Panc1 (cell line): Measurements from ENCODE around the gene SKP1. TPM values are rescaled to one million over a fixed set of nuclear protein-coding genes. Genes with fewer than 3 reads are reported as not detected.

Experiments
- ATAC-seq: fragments of 200-7000 bp; cut with Tn5 transposase; 2 replicates; pipeline ENCODE4 v1.9.1; 2020; ENCODE audit warnings: mild to moderate bottlenecking, moderate library complexity
- BruUV-seq: library from RNA; stranded (reverse); fragments of 400-500 nt; replicated peaks from 2 replicates; lab custom pipeline; 2021; lab: Mats Ljungman, UMichigan
- CTCF ChIA-PET: fragments of 300-600 bp; sonication (Branson Sonifier 250); formaldehyde crosslinking; loops from one replicate; lab custom pipeline; 2022; ENCODE audit warnings: antibody characterized with exemption; lab: Charles Lee
- POLR2A ChIA-PET: fragments of 300-600 bp; sonication (Branson Sonifier 250); formaldehyde crosslinking; loops from one replicate; lab custom pipeline; 2022; ENCODE audit warnings: antibody characterized with exemption; lab: Charles Lee
- DNase-seq: peaks from one replicate; pipeline ENCODE4 v3.0.0-alpha.2; 2010; ENCODE audit warnings: low read depth, low spot score
- H3K27ac ChIP-seq: 2 replicates; pipeline ENCODE4 v1.5.1; 2011; ENCODE audit warnings: mild to moderate bottlenecking, low read length, inconsistent platforms
- H3K27me3 ChIP-seq: fragments of 200-500 bp; sonication (Bioruptor generic); 2 replicates; pipeline ENCODE4 v1.6.0; 2014; ENCODE audit warnings: low read length, inconsistent platforms; ENCODE audit not compliant: control insufficient read depth, insufficient read depth
- H3K36me3 ChIP-seq: fragments of 200-500 bp; sonication (Bioruptor generic); 2 replicates; pipeline ENCODE4 v1.5.1; 2014; ENCODE audit warnings: inconsistent platforms, mild to moderate bottlenecking, low read length, moderate library complexity; ENCODE audit not compliant: control insufficient read depth, insufficient read depth
- H3K4me1 ChIP-seq: 2 replicates; pipeline ENCODE4 v1.5.1; 2011; ENCODE audit warnings: inconsistent platforms, mild to moderate bottlenecking, low read length, moderate library complexity; ENCODE audit not compliant: control insufficient read depth, insufficient read depth
- H3K4me3 ChIP-seq, 2 experiments: 2 replicates each; pipeline ENCODE4 v1.5.1; 2011 to 2012; ENCODE audit warnings: low read depth in 2 of 2, low read length in 2 of 2, mild to moderate bottlenecking in 2 of 2, inconsistent platforms in 1 of 2, moderate library complexity in 1 of 2
- H3K9me3 ChIP-seq: fragments of 200-500 bp; sonication (Bioruptor generic); 2 replicates; pipeline ENCODE4 v1.5.1; 2014; ENCODE audit warnings: low read depth, mild to moderate bottlenecking, inconsistent platforms, low read length, moderate library complexity; ENCODE audit not compliant: control insufficient read depth, insufficient read depth
- POLR2AphosphoS5 ChIP-seq: IDR thresholded peaks from 2 replicates; pipeline ENCODE4 v1.6.1; 2012; ENCODE audit warnings: mild to moderate bottlenecking, low read depth, low read length, moderate library complexity
- SIN3A ChIP-seq: IDR thresholded peaks from 2 replicates; pipeline ENCODE4 v1.6.1; 2012; ENCODE audit warnings: low read depth, mild to moderate bottlenecking, low read length, moderate library complexity, borderline replicate concordance; ENCODE audit not compliant: insufficient read depth
- TCF7L2 ChIP-seq: IDR thresholded peaks from 2 replicates; pipeline ENCODE4 v1.6.1; 2011; ENCODE audit warnings: mild to moderate bottlenecking, low read depth, low read length, inconsistent platforms
- in situ Hi-C: cut with HindIII; loops from 2 replicates; pipeline ENCODE4 v1.10.0; 2016; ENCODE audit warnings: low sequenced_read_pairs, low pct_unique_long_range_greater_than_20kb
- intact Hi-C: fragments of 100-400 bp; cut with micrococcal nuclease; formaldehyde crosslinking; loops from one replicate; pipeline ENCODE4 v1.10.0; 2022; ENCODE audit not compliant: unreplicated experiment
- total RNA-seq: library from RNA; stranded (reverse); gene quantifications from one replicate; pipeline ENCODE4 v1.2.1, GENCODE V29; 2021; ENCODE audit not compliant: unreplicated experiment
- TF ChIP-seq, protein P1 (sequence below): fragments of 450-650 bp; IDR thresholded peaks from 2 replicates; pipeline ENCODE4 v1.5.1; 2017; ENCODE audit warnings: mild to moderate bottlenecking
- TF ChIP-seq, protein P2 (sequence below), 2 experiments: IDR thresholded peaks; 2 replicates each; pipeline ENCODE4 v1.6.1; 2011 to 2012; ENCODE audit warnings: low read depth in 2 of 2, control low read depth in 1 of 2, low read length in 1 of 2, mild to moderate bottlenecking in 1 of 2, moderate library complexity in 1 of 2; ENCODE audit not compliant: insufficient read depth in 1 of 2

Gene SKP1
- total RNA-seq, 1 experiment from 2014 or later = 301 TPM

DNA sequence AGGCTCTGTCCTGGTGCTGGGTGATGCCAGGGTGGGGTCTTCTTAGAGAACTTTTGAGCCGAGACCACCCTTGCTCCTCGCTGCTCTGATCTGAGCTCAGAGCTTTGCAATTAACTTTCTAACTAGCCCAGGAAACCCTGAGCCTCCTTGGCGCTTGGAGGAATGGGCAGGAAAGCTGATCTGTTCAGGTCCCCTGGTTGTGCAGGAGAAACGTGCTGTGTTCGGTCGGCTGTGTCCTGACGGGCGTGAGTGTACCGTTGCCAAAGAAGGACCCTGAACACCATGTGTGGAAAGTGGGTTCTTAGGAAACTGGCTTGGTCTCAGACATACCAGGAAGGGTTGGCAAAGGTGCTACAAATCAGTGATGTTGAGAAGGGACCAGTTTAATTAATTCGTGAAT, 60.5 kb downstream of the SKP1 start:
- Histone ChIP-seq H3K4me3 (peak overlapping the region; percentile 3 to 54; a peak in 2 of 4 replicates), H3K27me3 (no peaks in the 10 kb centered on the region), H3K36me3 (no peaks in the 10 kb centered on the region), H3K9me3 (no peaks in the 10 kb centered on the region), H3K27ac (no peak overlapping the region), H3K4me1 (peaks cover 8% of the 10 kb centered on the region; the same call in 1 of the 2 replicates)
- DNase-seq = no peak
- in situ Hi-C loops = no loop called here
- CTCF ChIA-PET = interaction anchor here (0.6 to 1.3 kb wide), 2 partner anchors 77 to 118 kb away, joined by 3 to 4 read pairs; no protein-coding TSS in a partner anchor
- BruUV-seq = no TSS peak
- TF ChIP-seq TCF7L2 = no peak
- no peak for TF ChIP-seq SIN3A
- TF ChIP-seq, protein P1, sequence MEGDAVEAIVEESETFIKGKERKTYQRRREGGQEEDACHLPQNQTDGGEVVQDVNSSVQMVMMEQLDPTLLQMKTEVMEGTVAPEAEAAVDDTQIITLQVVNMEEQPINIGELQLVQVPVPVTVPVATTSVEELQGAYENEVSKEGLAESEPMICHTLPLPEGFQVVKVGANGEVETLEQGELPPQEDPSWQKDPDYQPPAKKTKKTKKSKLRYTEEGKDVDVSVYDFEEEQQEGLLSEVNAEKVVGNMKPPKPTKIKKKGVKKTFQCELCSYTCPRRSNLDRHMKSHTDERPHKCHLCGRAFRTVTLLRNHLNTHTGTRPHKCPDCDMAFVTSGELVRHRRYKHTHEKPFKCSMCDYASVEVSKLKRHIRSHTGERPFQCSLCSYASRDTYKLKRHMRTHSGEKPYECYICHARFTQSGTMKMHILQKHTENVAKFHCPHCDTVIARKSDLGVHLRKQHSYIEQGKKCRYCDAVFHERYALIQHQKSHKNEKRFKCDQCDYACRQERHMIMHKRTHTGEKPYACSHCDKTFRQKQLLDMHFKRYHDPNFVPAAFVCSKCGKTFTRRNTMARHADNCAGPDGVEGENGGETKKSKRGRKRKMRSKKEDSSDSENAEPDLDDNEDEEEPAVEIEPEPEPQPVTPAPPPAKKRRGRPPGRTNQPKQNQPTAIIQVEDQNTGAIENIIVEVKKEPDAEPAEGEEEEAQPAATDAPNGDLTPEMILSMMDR = no peak
- TF ChIP-seq, protein P2, sequence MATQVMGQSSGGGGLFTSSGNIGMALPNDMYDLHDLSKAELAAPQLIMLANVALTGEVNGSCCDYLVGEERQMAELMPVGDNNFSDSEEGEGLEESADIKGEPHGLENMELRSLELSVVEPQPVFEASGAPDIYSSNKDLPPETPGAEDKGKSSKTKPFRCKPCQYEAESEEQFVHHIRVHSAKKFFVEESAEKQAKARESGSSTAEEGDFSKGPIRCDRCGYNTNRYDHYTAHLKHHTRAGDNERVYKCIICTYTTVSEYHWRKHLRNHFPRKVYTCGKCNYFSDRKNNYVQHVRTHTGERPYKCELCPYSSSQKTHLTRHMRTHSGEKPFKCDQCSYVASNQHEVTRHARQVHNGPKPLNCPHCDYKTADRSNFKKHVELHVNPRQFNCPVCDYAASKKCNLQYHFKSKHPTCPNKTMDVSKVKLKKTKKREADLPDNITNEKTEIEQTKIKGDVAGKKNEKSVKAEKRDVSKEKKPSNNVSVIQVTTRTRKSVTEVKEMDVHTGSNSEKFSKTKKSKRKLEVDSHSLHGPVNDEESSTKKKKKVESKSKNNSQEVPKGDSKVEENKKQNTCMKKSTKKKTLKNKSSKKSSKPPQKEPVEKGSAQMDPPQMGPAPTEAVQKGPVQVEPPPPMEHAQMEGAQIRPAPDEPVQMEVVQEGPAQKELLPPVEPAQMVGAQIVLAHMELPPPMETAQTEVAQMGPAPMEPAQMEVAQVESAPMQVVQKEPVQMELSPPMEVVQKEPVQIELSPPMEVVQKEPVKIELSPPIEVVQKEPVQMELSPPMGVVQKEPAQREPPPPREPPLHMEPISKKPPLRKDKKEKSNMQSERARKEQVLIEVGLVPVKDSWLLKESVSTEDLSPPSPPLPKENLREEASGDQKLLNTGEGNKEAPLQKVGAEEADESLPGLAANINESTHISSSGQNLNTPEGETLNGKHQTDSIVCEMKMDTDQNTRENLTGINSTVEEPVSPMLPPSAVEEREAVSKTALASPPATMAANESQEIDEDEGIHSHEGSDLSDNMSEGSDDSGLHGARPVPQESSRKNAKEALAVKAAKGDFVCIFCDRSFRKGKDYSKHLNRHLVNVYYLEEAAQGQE (IDR thresholded peaks at IDR 0.05; ENCODE audit: insufficient read depth in 1 of 2, low read depth in 2 of 2, low read length in 1 of 2) = no peak
- TF ChIP-seq POLR2AphosphoS5 = no peak
- ATAC-seq = no peak
- POLR2A ChIA-PET = interaction anchor here (0.9 kb wide), 1 partner anchor 23 kb away, joined by 3 read pairs; no protein-coding TSS in a partner anchor
- intact Hi-C loops = no loop called here

DNA sequence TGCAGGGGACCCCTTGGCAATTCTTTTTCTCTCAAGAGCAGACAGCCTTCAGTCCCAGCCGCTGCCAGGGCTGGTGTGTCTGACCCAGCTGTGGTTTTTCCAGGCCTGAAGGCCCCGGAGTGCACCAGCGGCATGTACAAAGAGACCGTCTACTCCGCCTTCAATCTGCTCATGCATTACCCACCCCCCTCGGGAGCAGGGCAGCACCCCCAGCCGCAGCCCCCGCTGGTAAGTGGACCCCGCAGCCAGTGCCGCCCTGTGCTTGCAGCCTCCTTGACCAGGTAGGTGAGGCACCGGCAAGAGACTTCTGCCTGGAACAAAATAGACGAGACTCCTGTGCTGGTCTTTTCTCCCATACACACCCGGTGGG, 61.0 kb downstream of the SKP1 start:
- in situ Hi-C loops (no loop called here), intact Hi-C loops (no loop called here)
- ATAC-seq = 0 out of 2 replicates have a peak, but pooled peaks have one; percentile 12
- no TSS peak for BruUV-seq
- ChIA-PET POLR2A (no interaction called here), CTCF (interaction anchor here (0.7 kb wide), 1 partner anchor 356 kb away, joined by 3 read pairs; no protein-coding TSS in a partner anchor)
- H3K27ac ChIP-seq = no peak overlapping the region
- peaks cover 8% of the 10 kb centered on the region; the same call in 1 of the 2 replicates for H3K4me1 ChIP-seq
- peak overlapping the region; percentile 53 to 54 for H3K4me3 ChIP-seq
- no peaks in the 10 kb centered on the region for H3K27me3 ChIP-seq
- no peaks in the 10 kb centered on the region for H3K9me3 ChIP-seq
- H3K36me3 ChIP-seq = no peaks in the 10 kb centered on the region
- DNase-seq = no peak
- TF ChIP-seq, protein P2 (IDR thresholded peaks at IDR 0.05; ENCODE audit: insufficient read depth in 1 of 2, low read depth in 2 of 2, low read length in 1 of 2) = no peak
- TF ChIP-seq POLR2AphosphoS5 = no peak
- no peak for TF ChIP-seq TCF7L2
- TF ChIP-seq, protein P1 = no peak
- no peak for TF ChIP-seq SIN3A
